GOT3 (cell line): Measurements from ENCODE around the gene SIK3.

Source experiments
- DNase-seq: peaks from one replicate; lab custom pipeline; 2025; ENCODE audit warnings: mixed read lengths; lab: John Stamatoyannopoulos, UW

Gene SIK3

DNA sequence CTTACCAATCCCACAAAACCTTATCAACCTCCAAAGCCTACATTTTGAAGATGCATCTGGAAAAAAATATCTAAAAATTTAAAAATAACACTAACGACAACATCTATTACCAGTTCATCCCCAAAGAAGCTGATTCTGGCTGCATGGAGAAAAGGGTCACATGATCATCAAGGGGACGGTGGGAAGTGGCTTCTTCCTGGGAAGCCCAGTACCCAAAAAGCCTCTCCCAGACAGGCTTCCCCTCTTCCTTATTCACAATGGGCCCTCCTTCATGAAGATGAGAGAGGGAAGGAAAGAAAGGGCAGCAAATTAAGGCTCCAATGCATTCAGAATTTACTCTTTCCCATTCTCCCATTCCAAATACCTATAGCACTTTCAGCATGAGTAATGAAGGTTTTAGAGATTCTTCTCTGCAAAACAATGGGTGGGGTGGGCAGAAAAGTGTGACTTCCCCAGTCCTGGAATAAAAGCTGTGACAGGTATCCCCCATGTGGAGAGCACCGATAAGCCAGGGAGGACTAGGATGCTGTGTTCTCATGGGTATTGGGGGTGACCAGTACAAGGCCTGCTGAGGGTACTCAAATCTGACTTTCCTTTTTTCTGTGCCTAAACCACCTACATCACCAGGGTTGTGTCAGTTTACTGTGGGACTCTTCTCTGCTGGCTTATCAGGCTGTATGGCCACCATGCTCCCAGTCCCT, 88.2 kb downstream of the SIK3 start:
- DNase-seq: no peak

GRCh38 chr11:117005758-117006157, 92.5 kb downstream of the SIK3 start:
- no peak for DNase-seq

GRCh38 chr11:117002639-117003299, 95.5 kb downstream of the SIK3 start:
- no peak for DNase-seq

GRCh38 chr11:117000014-117000737, 98.1 kb downstream of the SIK3 start:
- no peak for DNase-seq

DNA sequence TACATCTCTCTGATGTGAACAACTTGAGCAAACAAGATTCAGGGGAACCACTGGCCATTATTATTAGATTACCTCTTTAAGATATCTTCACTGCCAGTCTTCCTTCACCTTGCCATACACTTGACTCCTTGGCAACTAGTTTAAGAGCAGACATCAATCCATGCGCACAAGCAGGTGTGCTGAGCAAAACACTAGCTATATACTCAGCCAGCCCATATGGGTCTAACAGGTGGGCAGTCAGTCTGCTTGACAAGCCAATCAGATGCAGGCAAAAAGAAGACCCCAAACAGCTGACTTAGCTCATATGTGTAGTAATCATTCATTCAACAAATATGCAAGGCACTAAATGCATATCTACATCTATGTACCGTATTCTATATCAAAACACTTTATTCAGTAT, 101.2 kb downstream of the SIK3 start:
- no peak for DNase-seq

GRCh38 chr11:116994195-116994594, 104.0 kb downstream of the SIK3 start:
- DNase-seq: no peak

- DNase-seq: no peak
These were observed 104.6 kb downstream of the SIK3 start for GRCh38 chr11:116993599-116993998.

DNA sequence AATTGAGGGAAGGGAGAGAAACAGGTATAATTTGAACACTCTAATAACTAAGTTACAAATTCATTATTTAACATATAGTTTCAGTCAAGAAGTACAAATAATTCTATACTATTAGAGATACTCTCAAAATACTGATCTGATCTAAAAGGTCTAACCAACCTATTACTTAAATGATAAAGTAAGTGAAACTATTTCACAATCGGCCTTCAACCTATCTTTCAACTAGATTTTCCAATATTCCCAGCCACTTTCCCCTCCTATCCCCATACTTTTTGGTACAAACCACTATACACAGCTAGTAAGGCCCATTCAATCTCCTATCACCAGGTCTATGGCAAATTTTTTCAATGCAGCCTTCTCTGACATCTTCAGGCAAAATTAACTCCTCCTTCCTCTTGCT, 106.7 kb downstream of the SIK3 start:
- no peak for DNase-seq

DNA sequence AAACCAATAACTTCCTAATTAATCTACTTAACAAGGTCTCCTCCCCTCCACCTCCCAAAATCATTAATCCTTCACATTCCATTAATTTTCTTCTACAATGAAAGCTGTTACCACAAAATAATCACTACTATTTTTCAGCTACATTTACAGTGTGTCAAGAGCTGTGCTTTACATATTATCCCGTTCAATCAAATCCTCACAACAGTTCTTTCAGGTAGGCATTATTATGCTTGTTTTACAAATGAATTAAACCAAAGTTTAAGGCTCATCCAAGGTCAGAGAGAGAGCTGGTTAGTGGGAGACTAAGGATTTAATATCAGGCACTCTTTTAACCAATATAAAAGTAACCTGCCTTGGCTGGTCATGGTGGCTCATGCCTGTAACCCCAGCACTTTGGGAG, 107.4 kb downstream of the SIK3 start:
- no peak for DNase-seq

GRCh38 chr11:116990061-116990473, 108.2 kb downstream of the SIK3 start:
- DNase-seq: no peak

DNA sequence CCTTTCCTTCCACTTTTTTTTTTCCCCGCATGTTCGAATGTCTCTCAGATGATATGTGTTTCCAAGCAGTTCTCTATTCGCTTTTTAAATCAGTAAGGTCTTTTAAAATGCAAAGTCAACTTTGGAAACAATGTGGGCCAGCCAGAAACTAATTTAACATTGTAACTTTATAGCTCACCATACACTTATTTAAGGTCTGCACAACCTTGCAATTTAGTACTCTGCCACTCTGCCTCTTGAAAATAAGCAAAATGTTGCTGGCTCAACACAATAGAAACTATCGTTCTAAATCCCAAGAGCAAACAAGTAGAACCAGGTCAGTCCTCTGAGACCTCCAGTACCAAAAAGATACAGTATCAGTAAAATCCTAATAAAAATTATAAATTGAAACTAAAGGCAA, 109.0 kb downstream of the SIK3 start:
- no peak for DNase-seq

GRCh38 chr11:116986521-116987105, 111.6 kb downstream of the SIK3 start:
- DNase-seq: no peak

GRCh38 chr11:116984589-116984988, 113.6 kb downstream of the SIK3 start:
- DNase-seq: no peak

DNA sequence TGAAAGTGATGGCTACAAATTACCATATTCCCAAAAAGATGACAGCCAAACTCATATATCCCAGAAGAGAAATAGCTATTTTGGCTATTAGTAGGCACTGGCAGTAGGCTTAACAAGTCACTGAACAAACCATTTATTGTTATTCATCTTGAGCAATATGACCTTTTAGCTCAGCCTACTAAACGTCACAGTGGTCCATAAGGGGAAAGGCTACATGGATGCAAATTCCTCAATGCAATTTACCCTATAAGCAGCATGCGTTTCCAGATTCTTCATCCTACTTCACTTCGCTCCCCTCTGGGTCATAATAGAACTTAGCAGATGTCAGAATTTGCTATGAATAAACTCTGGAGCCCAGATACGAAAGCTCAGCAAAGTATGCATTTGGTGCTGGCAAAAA, 114.0 kb downstream of the SIK3 start:
- DNase-seq: no peak

GRCh38 chr11:116981266-116981885, 116.9 kb downstream of the SIK3 start:
- no peak for DNase-seq

- no peak for DNase-seq
These were observed 118.0 kb downstream of the SIK3 start for GRCh38 chr11:116980136-116980793.

DNA sequence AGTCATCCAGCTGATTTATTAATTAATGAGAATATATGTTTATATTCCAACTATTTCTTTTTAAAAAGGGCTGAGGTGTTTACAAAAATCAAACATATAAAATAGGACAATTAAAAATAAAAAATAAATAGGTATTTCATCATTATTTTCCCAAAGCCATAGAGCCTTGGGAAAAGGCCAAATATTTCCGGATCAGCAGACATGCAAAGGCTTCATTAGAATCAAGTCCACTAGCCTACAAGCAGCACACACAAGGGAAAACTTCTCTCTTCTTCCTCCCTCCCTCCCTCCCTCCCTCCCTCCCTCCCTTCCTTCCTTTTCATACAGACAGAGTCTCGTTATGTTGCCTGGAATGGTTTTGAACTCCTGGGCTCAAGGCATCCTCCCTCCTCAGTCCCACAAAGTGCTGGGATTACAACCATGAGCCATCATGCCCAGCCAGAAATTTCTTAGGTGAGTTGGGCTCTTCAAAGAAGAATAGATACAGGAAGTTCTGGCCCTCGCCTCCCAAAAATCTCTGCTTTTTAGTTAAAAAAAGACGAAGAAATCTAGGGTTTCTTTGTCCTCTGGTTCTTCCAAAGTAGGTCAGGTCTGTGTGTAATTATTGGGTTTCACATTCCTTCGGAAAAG, 121.2 kb downstream of the SIK3 start:
- no peak for DNase-seq

GRCh38 chr11:116975661-116976060, 122.6 kb downstream of the SIK3 start:
- DNase-seq: no peak

GRCh38 chr11:116973270-116973669, 125.0 kb downstream of the SIK3 start:
- no peak for DNase-seq

- no peak for DNase-seq
These were observed 125.5 kb downstream of the SIK3 start for GRCh38 chr11:116972691-116973090.
